ENCODE data around the gene SHISA6.

Gene SHISA6

GRCh38 chr17:11353601-11354000, 112.6 kb downstream of the SHISA6 start:
- no peak for DNase-seq (ENCODE audit: low read depth)

DNA sequence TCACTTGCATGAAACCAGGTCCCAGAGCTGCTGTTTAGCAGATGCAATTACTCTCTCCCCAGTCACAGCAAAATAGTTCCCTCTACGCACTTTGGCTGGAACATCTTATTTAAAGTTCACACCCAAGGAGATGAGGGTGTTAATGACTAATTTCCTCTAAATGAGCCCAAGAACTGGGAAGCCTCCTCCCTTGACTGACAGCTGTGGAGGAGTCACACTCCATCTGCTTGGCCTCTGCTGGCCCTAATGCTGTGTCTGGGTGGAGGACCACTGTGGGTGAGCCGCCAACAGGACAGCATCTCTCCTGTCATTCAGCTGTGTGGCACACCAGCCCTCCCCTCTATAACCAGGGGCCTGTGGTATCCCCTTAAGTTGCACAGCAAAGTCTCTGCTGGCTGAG, 115.4 kb downstream of the SHISA6 start:
- DNase-seq (ENCODE audit: low read depth), result no peak

DNA sequence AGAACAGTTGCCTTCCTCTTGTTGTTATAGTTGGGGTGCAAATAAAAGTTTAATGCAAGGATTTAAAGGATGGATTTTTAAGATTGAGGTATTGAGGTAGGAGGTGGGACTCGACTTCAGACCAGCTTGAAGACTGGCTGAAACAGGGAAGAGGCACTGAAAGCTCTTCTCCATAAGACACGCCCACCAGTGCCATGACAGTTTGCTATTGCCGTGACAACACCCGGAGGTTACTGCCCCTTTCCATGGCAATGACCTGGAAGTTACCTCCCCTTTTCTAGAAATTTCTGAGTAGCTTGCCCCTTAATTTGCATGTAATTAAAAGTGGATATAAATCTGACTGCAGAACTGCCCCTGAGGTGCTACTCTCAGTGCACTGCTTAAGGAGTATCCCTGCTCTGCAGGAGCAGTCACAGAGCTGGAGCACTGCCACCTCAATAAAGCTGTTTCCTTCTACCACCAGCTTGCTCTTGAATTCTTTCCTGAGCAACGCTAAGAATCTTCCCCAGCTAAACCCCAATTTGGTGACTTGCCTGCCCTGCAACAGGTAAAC, 122.6 kb downstream of the SHISA6 start:
- DNase-seq (ENCODE audit: low read depth), result no peak

DNA sequence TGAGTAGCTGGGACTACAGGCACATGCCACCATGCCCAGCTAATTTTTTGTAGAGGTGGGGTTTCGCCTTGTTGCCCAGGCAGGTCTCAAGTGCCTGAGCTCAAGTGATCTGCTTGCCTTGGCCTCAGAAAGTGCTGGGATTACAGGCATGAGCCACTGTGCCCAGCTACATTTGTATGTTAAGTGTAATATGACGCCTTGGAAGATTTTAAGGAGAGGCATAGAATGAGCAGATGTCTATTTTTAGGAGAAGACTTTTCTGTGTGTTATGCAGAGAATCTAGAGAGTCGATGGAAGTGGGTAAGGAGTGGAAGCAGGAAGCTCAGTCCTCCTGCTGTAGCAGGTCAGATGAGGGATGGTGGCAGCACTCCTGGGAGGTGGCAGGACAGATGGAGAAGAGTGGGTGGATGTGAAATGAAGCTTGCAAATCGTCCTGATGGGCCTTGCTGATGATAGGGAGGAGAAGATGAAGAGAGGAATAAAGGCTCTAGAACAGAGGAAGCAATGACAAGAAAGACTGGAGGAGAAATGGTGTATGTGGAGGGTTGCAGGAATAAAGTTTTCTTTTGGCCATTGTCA, 125.3 kb downstream of the SHISA6 start:
- DNase-seq (ENCODE audit: low read depth), result no peak

DNA sequence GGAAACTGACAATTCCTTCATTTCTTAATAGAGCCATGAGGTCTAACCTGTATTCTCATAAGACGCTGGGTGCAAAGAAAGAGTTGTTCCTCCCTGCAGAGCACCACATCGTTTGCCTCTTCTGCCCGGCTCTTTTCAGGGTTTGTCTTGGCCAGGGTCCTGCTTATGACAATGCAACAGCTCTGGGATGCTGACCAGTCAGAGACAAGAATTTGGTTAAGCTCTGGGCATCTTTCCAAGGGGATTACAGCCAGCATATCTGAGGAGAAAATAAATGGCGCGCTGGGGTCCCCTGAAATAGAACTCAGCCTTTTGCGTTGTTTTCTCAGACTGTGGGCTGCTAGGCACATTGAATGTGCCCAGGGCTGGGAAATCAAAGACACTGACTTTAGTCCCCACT, 128.6 kb downstream of the SHISA6 start:
- no peak for DNase-seq (ENCODE audit: low read depth)

DNA sequence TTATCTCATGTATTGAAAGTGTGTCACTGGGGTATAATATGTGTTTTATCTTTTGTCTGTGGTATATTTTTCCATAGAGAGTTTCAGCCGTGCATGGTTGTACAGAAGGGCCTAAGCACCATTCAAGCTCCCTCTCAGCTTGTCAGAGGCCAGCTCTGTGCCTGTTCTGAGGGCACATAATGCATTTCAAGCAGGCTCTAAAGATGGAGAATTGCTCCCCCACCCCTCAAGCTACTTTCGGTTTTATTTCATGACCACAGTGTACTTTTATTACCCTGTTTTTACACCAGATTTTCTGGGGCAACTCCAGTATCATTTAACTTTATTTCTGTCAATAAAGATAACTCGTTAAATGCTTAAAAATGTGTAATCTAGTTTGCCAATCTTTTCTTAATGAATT, 131.7 kb downstream of the SHISA6 start:
- no peak for DNase-seq (ENCODE audit: low read depth)

DNA sequence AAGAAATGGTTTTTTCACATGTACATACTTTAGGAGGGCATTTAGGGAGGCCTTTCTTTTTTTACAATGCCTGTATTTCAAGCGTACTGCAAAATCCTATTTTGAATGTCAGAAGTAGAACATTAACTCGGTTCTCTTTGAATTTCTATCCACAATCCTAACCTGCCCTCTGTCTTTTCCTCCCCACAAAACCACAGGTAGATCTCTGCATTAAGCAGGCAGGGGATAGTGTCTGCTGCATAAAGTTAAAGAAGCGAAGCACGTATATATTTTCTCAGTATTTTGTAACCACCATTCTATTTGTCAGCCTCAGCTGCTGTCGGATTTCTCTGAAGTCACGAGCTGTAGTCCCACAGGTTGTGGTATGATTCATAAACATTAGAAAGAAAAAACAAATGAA, 137.5 kb downstream of the SHISA6 start:
- no peak for DNase-seq (ENCODE audit: low read depth)

DNA sequence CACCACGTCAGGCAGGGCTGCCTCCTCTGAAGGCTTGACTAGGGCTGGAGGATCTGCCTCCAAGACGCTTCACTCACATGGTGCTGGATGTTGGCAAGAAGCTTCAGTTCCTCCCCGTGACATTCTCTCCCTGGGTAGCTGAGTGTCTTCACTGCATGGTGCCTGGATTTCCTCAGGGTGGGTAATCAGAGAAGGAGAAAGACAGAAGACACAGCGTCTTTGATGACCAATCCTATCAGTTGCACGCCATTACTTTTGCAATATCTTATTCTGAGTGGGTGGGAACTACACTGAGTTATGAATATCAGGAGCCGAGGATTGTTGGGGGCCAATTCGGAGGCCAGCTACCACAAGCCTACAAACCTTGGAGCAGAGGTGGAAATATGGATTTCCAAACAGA, 139.7 kb downstream of the SHISA6 start:
- DNase-seq (ENCODE audit: low read depth), result no peak

DNA sequence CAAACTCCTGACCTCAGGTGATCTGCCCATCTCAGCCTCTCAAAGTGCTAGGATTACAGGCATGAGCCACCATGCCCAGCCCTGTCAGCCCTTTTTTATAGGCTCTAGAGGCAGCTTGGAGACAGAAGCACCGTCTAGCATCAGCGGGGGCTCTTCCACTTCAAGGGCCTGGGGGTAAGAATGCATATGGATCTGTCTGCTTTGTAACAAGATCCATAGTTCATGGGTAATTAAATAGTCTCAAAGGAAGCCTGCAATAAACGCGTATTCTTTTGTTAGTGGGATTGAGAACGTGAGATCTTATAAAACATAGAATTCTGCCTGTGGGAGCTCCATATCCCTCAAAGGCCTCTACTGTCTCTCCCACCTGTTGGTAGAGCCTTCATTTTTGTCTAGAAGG, 142.1 kb downstream of the SHISA6 start:
- no peak for DNase-seq (ENCODE audit: low read depth)

- no peak for DNase-seq (ENCODE audit: low read depth)
These were observed 143.1 kb downstream of the SHISA6 start for GRCh38 chr17:11384131-11384530.

DNA sequence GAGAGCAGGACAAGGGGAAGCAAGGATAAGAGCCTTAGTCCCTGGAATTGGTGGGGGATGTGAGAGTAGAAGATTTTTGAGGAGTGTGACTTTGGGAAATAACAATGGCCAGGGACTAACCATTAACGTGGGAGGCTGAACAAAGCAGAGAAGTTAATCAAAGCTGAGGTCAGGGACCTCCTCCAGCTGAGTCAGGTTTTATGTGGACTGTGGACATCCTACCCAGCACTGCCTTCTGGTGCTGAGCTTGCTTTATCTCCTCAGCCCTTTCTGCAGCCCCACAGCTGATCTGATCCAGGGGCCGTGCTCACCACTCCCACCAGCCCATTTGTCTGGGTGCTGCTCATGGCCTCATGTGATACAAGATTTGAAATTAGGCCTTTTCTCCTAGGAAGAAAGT, 146.6 kb downstream of the SHISA6 start:
- DNase-seq (ENCODE audit: low read depth), result no peak

- DNase-seq (ENCODE audit: low read depth), result no peak
These were observed 147.0 kb downstream of the SHISA6 start for GRCh38 chr17:11388054-11388453.

DNA sequence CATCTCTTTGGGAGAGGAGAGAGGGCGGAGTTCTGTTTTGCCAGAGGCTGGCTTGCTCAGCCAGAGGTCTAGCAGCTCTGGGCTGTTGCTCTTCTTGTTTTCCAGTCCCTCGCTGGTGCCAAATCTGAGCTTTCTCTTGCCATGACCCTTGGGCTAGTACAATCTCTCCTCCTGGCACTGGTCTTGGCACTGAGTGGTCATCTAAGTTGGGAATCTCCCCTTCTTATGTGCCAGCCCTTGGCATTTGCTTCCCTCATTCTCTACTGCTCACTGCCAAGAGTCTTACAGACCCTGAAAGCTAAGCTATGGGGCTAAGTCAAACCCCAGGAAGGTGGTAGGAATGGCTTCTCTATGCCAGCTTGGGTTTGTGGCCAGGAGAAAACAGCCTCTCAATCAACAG, 148.6 kb downstream of the SHISA6 start:
- DNase-seq (ENCODE audit: low read depth), result no peak

- no peak for DNase-seq (ENCODE audit: low read depth)
These were observed 150.1 kb downstream of the SHISA6 start for GRCh38 chr17:11391134-11391533.

DNA sequence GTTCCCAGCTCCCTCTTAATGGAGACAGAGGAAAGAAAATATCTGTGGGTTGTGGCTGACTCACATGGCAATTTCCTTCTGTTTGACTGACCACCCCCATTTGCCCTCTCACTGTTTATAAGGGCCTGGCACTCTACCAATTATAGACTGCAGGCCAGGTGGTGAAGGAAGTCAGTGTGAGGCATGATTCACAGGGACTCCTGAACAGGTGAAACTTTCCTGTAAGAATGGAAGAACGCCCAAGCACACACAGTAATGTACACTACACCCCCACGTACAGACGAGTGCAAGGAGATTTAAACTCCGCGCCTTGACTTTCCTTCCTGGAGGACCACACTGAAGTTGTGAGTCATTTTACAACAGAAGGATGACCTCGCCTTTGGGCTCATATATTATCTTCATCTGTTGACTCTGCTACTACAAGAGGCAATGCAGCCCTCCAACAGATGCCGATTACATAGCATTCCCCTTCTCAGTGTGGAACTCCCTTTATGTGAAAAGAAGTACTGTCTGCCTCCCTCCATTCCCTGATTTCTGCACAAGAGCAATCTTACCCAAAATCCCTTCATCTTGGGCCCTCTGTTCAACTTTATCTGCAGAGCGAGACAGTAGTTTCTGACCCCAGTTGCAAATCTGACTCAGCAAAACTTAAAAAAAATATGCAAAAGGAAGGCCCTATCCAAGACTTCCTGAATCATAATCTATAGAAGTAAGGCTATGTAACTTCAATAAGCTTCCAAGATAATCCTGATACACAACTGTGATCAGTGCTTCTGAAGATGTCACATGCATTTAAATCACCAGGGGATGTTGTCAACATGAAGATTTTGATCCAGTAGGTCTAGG, 163.6 kb downstream of the SHISA6 start:
- no peak for DNase-seq (ENCODE audit: low read depth)

DNA sequence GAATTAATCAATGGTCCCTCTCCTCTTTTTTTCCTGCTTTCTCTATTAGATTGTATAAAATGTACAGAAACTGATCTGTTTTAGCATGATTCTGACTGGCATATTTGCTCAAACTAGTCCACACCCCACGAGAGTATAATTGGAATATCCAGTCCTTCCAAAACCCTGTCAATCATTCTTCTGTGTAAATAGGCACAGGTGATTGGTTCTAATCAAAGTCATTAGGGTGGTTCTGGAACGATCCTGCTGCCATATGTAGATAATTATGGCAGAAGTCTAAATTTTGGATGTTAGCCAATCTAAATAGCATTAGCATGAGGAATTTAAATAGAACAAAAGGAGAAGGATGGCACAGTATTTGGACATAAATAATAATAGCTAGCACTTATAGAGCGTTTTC, 165.7 kb downstream of the SHISA6 start:
- DNase-seq (ENCODE audit: low read depth), result no peak

DNA sequence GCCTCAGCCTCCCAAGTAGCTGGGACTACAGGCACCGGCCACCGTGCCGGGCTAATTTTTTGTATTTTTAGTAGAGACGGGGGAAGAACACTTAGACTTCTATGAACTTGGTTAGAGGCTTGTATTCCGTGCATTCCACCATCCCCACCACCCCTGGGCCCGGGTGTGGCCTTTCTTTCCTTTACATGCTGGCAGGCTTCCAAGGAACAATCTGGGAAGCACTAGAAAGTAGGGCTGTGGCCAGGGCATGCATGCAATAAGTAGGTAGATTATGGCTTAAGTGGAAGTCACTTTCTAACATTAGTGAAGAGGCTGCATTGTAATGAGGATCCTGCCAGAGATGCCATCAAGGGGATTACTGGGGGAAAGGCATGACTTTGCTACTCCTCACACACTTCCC, 171.6 kb downstream of the SHISA6 start:
- no peak for DNase-seq (ENCODE audit: low read depth)

DNA sequence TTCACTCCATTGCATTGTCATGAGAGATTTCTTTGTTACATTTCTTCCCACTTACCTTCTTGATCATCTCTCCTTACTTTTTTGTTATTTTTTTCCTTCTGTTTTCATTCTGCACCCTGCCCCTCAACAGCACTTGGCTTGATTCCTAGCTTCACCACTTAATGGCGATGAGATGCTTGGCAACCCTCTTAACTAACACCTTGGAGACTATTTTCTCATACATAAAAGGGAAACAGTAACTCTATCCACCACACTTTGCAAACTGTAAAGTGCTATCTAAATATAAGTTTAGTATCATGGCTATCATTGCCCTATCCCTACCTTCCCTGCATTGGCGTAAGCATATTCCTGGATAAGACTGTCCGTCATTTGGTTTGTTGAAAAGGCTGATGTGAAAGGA, 177.3 kb downstream of the SHISA6 start:
- no peak for DNase-seq (ENCODE audit: low read depth)

DNA sequence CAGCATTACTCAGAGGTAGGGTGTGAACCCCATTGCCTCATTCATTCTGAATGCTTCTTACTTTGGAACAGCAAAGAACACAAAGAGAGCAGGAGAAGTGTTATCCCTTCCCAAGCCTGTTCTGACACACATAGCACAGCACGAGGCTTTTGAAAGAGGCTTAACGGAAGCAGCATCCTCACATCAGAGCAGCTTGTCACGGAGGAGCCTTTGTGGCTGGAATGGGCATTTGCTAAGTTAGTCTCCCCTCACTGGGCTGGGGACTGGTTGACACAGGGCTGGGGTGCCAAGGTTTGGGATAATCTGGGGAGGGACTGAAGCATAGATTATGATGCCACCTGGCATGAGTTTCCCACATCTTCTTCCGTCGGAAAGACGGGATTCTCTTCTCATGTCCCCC, 189.7 kb downstream of the SHISA6 start:
- DNase-seq (ENCODE audit: low read depth), result no peak

DNA sequence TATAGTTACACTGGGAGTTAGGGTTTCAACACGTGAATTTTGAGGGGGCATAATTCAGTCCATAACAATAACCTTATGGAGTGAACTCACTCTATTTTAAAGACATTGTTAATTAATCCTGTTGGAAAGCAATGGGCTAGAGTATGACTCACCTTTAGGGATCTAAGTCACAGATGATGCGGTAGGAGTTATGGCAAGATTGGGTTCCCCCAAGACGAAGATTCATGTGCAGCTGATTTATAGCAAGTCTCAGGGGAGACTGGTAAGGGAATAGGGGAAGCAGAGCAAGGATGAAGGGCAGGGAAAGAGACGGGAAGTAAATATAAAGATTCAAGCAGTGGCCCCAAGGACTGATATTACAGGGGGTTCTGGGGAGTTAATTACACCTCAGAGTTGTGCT, 197.7 kb downstream of the SHISA6 start:
- DNase-seq (ENCODE audit: low read depth), result no peak

GRCh38 chr17:11441004-11441403, 200.0 kb downstream of the SHISA6 start:
- no peak for DNase-seq (ENCODE audit: low read depth)

- DNase-seq (ENCODE audit: low read depth), result no peak
These were observed 205.3 kb downstream of the SHISA6 start for GRCh38 chr17:11446316-11446715.

GRCh38 chr17:11454096-11454495, 213.1 kb downstream of the SHISA6 start:
- no peak for DNase-seq (ENCODE audit: low read depth)

DNA sequence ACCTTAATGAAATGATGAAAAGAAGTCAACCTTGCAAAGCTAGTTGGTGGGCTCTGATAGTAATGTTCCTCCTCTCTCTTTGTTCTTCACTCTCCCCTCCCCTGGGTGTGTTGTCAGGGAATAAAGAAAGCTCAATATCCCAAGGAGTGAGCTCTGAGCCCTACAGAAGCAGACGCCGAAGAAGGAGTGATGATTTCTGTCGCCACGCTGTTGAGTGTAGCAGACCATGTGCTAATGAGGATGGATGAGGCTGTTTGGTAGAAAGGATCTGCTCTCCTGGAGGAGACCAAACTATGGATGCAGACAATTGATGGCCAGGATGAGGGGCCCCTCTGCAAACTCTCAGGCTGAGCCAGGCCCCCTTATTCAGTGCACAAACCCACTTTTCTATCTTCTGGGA, 217.3 kb downstream of the SHISA6 start:
- no peak for DNase-seq (ENCODE audit: low read depth)
